OCI-LY7 (cell line): ENCODE data around the gene FUBP3.

Experiments
- CTCF ChIP-seq: fragments of 200-600 bp; sonication (generic); conservative IDR thresholded peaks from 2 replicates; pipeline ENCODE4 v1.5.1; 2014; ENCODE audit warnings: mild to moderate bottlenecking, antibody characterized with exemption, low read length, moderate library complexity, mixed read lengths
- EZH2phosphoT487 ChIP-seq: fragments of 200-600 bp; sonication (generic); IDR thresholded peaks from 2 replicates; pipeline ENCODE4 v1.6.1; 2018; ENCODE audit warnings: low read depth, borderline replicate concordance, mild to moderate bottlenecking, mixed run types, antibody characterized with exemption, low read length, moderate library complexity, mixed read lengths

GRCh38 chr9:130682421-130683121 lies 103.2 kb downstream of the FUBP3 start:
- TF ChIP-seq CTCF: peak; percentile 90
- TF ChIP-seq EZH2phosphoT487: no peak
